Activated CD4-positive, alpha-beta T cell treated with anti-CD3 and anti-CD28 coated beads, Interleukin-2, amount 10 ng/mL, durations not matched to agents 24 days and 14 days (primary cell): ENCODE results near the gene SFMBT1. TPM values are rescaled to one million over a fixed set of nuclear protein-coding genes. Genes with fewer than 3 reads are reported as not detected.
"Not testable (repeated sequence)": the region's sequence is repeated elsewhere in the genome, so short reads cannot be mapped to it uniquely, and the experiment has no call there.

Source experiments
- DNase-seq: peaks from one replicate; pipeline ENCODE4 v3.0.0; 2022
- H3K27ac Mint-ChIP-seq: one replicate; pipeline ENCODE4 v1.8.0; 2022; ENCODE audit warnings: mild to moderate bottlenecking, mixed read lengths
- H3K27me3 Mint-ChIP-seq: one replicate; pipeline ENCODE4 v1.8.0; 2022; ENCODE audit warnings: mixed read lengths
- H3K36me3 Mint-ChIP-seq: one replicate; pipeline ENCODE4 v1.8.0; 2022; ENCODE audit warnings: low read depth, mild to moderate bottlenecking, mixed read lengths
- H3K4me1 Mint-ChIP-seq: one replicate; pipeline ENCODE4 v1.8.0; 2021; ENCODE audit warnings: mixed read lengths
- H3K4me3 Mint-ChIP-seq: one replicate; pipeline ENCODE4 v1.8.0; 2022; ENCODE audit warnings: mild to moderate bottlenecking, moderate library complexity, mixed read lengths
- H3K9me3 Mint-ChIP-seq: one replicate; pipeline ENCODE4 v1.8.0; 2021; ENCODE audit warnings: mixed read lengths
- intact Hi-C: fragments of 100-400 bp; cut with micrococcal nuclease; formaldehyde crosslinking; loops from one replicate; pipeline ENCODE4 v1.15.1; 2023
- total RNA-seq: library from RNA; stranded (reverse); gene quantifications from 2 replicates; pipeline ENCODE4 v1.2.3, GENCODE V29; 2022

SFMBT1 gene
- total RNA-seq, 1 donor from 2014 or later = 28.6 TPM

- peaks cover 27% of the 10 kb centered on the region for H3K27me3 Mint-ChIP-seq
- no peak overlapping the region for H3K4me3 Mint-ChIP-seq
- no peaks in the 10 kb centered on the region for H3K36me3 Mint-ChIP-seq
- no peak for DNase-seq
- H3K27ac Mint-ChIP-seq = no peak overlapping the region
- H3K4me1 Mint-ChIP-seq = peaks cover 2% of the 10 kb centered on the region
- no peaks in the 10 kb centered on the region for H3K9me3 Mint-ChIP-seq
- intact Hi-C loops = no loop called here
Measured at GRCh38 chr3:53065841-53066480, 20.1 kb upstream of the SFMBT1 start.

- no peak for DNase-seq
- intact Hi-C loops = no loop called here
- H3K27ac Mint-ChIP-seq = no peak overlapping the region
- no peaks in the 10 kb centered on the region for H3K36me3 Mint-ChIP-seq
- no peaks in the 10 kb centered on the region for H3K9me3 Mint-ChIP-seq
- peaks cover 2% of the 10 kb centered on the region for H3K4me1 Mint-ChIP-seq
- H3K27me3 Mint-ChIP-seq = peaks cover 36% of the 10 kb centered on the region
- no peak overlapping the region for H3K4me3 Mint-ChIP-seq
Measured at GRCh38 chr3:53062905-53063304, 17.0 kb upstream of the SFMBT1 start.

- no peak overlapping the region for H3K4me3 Mint-ChIP-seq
- intact Hi-C loops = no loop called here
- DNase-seq = no peak
- H3K4me1 Mint-ChIP-seq = peaks cover 2% of the 10 kb centered on the region
- no peaks in the 10 kb centered on the region for H3K9me3 Mint-ChIP-seq
- no peaks in the 10 kb centered on the region for H3K36me3 Mint-ChIP-seq
- H3K27ac Mint-ChIP-seq = no peak overlapping the region
- peaks cover 12% of the 10 kb centered on the region for H3K27me3 Mint-ChIP-seq
Measured at GRCh38 chr3:53056442-53056841, 10.6 kb upstream of the SFMBT1 start.

DNA sequence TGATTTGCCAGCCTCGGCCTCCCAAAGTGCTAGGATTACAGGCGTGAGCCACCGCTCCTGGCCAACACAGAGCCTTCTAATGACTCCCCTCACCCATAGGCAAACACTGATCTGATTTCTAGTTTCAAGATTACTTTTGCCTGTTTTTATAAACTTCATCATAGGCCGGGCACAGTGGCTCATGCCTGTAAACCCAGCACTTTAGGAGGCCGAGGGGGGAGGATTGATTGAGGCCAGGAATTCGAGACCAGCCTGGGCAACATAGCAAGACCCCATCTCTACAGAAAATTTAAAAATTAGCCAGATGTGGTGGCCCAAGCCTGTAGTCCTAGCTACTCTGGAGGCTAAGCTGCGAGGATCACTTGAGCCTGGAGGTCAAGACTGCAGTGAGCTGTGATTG is 8.4 kb upstream of the SFMBT1 start:
- H3K9me3 Mint-ChIP-seq, H3K27me3 Mint-ChIP-seq, H3K36me3 Mint-ChIP-seq, DNase-seq, H3K4me1 Mint-ChIP-seq, H3K4me3 Mint-ChIP-seq, intact Hi-C loops, H3K27ac Mint-ChIP-seq: not testable (repeated sequence)

GRCh38 chr3:53051929-53052328 is 6.1 kb upstream of the SFMBT1 start:
- H3K4me3 Mint-ChIP-seq = no peak overlapping the region
- H3K36me3 Mint-ChIP-seq = no peaks in the 10 kb centered on the region
- DNase-seq = no peak
- H3K27ac Mint-ChIP-seq = no peak overlapping the region
- H3K27me3 Mint-ChIP-seq = peaks cover 2% of the 10 kb centered on the region
- H3K9me3 Mint-ChIP-seq = no peaks in the 10 kb centered on the region
- intact Hi-C loops = no loop called here
- peaks cover 5% of the 10 kb centered on the region for H3K4me1 Mint-ChIP-seq

- Mint-ChIP-seq H3K9me3 (no peaks in the 10 kb centered on the region), H3K27me3 (peaks cover 2% of the 10 kb centered on the region), H3K4me1 (peaks cover 6% of the 10 kb centered on the region), H3K27ac (no peak overlapping the region), H3K4me3 (no peak overlapping the region), H3K36me3 (peaks cover 2% of the 10 kb centered on the region)
- no peak for DNase-seq
- intact Hi-C loops = loop anchor here (10.0 kb wide), 1 partner anchor 345 kb away; the partner anchor contains the start of genes GLT8D1 and SPCS1
Measured at GRCh38 chr3:53049987-53050386, 4.1 kb upstream of the SFMBT1 start.

DNA sequence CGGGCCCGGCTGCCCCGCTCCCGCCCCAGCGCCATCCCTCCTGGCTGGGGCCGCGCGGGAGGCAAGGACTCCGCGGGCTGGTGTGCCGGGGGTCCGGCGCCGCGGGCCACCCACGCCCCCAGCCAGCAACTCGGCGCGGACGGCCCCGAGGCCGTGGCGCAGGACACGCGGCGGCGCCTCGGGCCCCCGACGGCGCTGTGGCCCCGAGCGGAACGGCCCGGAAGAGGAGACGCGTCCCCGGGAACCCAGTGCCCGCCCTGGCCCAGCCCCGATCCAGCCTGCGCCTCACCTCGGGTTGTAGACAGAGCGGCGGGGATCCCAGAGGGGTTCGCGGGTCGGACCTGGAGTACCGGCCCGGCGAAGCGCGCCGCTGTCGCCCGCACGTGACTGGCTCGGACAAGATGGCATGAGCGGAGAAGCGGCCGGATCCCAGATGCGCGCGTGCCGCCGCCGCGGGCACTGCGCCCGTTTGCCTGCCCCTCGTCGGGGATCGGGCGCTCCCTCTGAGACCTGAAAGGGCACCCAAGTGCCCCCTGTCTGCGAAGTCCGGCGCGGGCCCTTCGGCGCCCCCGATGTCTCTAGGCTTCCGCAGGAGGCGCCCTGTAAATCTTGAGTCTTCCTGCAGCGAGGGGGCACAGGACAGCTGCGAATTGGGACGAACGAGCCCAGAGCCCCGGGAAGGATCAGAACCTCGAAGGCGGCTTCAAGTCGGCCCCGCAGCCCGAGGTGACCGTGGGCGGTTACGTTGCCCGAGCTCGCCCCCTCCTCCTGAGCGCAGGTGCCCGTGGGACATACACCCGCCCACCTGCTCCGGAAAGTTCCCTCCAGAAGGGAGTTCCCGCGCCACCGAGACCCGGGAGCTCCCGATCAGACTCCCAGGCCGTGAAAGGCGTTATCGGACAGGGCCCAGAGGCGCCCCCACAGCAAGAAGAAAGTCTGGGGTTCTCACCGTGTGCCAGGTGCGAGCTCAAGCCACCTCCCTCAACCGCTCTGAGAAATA is 598 bp upstream of the SFMBT1 start:
- DNase-seq = peak; percentile 88
- intact Hi-C loops = loop anchor here (1.0 to 10.0 kb wide), 4 partner anchors 62 to 342 kb away; partner anchors contain the start of genes GLT8D1, SPCS1 and STIMATE
- Mint-ChIP-seq H3K4me3 (peak overlapping the region; percentile 87), H3K9me3 (no peaks in the 10 kb centered on the region), H3K4me1 (peaks cover 25% of the 10 kb centered on the region), H3K36me3 (peaks cover 6% of the 10 kb centered on the region), H3K27me3 (peaks cover 2% of the 10 kb centered on the region), H3K27ac (peak overlapping the region; percentile 80)

DNA sequence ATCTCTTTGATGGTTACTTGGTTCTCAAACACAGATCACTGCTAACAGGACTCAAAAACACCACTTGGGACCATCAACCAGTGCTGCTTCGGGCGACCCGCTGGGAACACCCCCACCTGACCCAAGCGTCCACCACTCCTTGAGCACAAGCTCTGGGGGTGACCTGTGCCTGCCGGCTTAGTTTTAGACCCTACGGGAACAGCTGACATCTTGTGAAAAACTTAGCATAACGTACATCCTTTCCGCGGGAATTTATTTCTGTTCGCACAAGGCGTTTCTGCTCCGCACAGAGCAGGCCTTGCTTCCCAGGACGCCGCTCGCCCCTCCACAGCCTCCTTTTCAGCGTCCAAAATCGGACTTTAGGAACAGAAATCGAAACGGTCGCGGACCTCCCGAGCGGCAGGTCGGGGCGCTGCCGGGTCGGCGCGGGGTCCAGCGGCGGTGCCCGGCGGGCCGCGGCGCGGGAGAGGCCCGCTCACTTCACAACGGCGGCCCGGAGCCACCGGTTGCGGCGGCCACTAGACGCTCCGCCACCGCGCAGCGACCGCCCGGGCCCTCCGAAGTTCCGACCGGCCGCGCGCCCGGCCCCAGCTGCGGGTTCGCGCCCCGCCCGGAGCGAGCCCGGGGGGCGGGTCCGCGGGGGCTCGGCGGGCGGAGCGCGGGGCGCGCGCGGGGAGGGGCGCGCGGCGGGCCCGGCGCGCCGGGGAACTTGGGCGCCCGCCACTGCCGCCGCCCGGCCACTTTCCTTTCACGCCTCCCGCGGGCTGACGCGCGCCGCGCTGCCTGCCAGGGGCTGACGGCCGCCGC is 959 bp downstream of the SFMBT1 start:
- peak; percentile 88 for DNase-seq
- intact Hi-C loops = loop anchor here (1.0 to 10.0 kb wide), 3 partner anchors 27 to 340 kb away; partner anchors contain the start of genes GLT8D1 and SPCS1
- peaks cover 12% of the 10 kb centered on the region for H3K36me3 Mint-ChIP-seq
- peak overlapping the region; percentile 95 for H3K27ac Mint-ChIP-seq
- H3K4me3 Mint-ChIP-seq = peak overlapping the region; percentile 95
- peaks cover 2% of the 10 kb centered on the region for H3K27me3 Mint-ChIP-seq
- H3K9me3 Mint-ChIP-seq = no peaks in the 10 kb centered on the region
- peaks cover 34% of the 10 kb centered on the region for H3K4me1 Mint-ChIP-seq

GRCh38 chr3:53044371-53044710 is 1.5 kb downstream of the SFMBT1 start:
- Mint-ChIP-seq H3K4me3 (peak overlapping the region; percentile 95), H3K27ac (peak overlapping the region; percentile 95), H3K27me3 (no peaks in the 10 kb centered on the region), H3K36me3 (peaks cover 12% of the 10 kb centered on the region), H3K9me3 (no peaks in the 10 kb centered on the region), H3K4me1 (peaks cover 35% of the 10 kb centered on the region)
- intact Hi-C loops = loop anchor here (1.0 to 10.0 kb wide), 3 partner anchors 28 to 340 kb away; partner anchors contain the start of genes GLT8D1 and SPCS1
- DNase-seq = no peak

DNA sequence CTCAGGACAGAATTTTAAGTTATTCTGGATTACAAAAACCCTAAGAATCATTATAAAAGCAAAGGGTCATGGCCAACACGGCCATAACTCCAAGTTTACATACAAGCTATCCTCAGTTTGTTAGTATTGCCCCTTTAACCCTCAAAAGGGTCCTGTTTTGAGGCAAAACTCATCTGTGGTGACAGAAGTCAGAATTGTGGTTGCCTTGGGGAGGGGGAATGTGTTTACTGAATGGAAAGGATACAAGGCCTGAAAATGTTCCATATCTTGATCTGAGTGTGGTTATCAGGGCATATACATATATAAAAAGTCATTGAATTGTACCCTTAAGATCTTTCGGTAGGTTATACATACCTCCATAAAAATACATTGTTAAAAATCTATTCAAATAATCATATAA is 2.1 kb downstream of the SFMBT1 start:
- peak; percentile 68 for DNase-seq
- Mint-ChIP-seq H3K27me3 (no peaks in the 10 kb centered on the region), H3K4me3 (peak overlapping the region; percentile 95), H3K27ac (peak overlapping the region; percentile 3), H3K36me3 (peaks cover 12% of the 10 kb centered on the region), H3K4me1 (peaks cover 41% of the 10 kb centered on the region), H3K9me3 (peaks cover 3% of the 10 kb centered on the region)
- intact Hi-C loops = loop anchor here (1.0 to 10.0 kb wide), 3 partner anchors 29 to 339 kb away; partner anchors contain the start of genes GLT8D1 and SPCS1

DNA sequence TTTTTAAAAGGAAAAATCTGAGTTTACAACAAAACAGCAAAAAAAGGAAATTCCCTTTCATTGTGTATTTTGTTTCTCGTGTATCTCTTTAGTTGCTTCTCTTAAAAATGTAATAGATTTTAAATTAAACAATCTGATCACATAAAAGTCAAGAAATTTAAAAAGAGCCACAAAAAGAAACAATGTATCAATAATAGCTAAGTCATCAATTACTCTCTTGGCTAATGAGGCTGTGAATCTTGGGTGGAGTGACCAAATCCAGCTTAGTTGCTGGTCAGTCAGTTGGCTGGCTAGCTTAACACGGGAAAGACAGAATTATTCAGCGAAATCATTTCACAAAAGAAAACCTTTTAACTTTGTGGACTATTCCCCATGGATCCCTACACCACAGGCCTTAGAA is 3.2 kb downstream of the SFMBT1 start:
- Mint-ChIP-seq H3K36me3 (peaks cover 12% of the 10 kb centered on the region), H3K27me3 (no peaks in the 10 kb centered on the region), H3K27ac (no peak overlapping the region), H3K4me1 (peaks cover 46% of the 10 kb centered on the region), H3K9me3 (peaks cover 3% of the 10 kb centered on the region), H3K4me3 (peak overlapping the region; percentile 10)
- DNase-seq = no peak
- intact Hi-C loops = loop anchor here (1.0 to 10.0 kb wide), 3 partner anchors 12 to 338 kb away; partner anchors contain the start of genes GLT8D1 and SPCS1

DNA sequence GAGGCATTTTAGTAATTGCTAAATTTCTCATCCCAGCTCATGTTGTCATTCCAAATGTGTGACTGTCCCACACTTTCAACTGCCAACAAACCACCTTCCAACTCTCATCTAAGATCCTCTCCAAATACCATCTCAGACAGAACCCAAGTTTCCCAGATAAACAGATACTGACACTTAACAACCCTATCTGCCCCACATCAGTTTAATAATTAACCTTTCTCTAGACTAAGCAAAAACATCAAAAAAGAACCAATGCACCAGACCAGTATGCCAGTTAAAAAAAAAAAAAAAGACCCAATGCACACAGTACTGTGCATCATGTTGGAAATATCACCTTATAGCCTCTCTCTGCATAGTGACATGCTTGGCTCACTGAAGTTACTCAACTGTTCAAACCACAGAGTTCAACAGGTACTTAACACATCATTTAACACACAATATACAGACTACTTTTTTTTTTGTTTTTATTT is 5.5 kb downstream of the SFMBT1 start:
- Mint-ChIP-seq H3K36me3 (peaks cover 10% of the 10 kb centered on the region), H3K4me3 (no peak overlapping the region)
- intact Hi-C loops = loop anchor here (5.0 to 10.0 kb wide), 2 partner anchors 108 to 336 kb away; partner anchors contain the start of genes GLT8D1 and SPCS1

GRCh38 chr3:53039376-53039752 is 6.5 kb downstream of the SFMBT1 start:
- Mint-ChIP-seq H3K4me1 (peaks cover 59% of the 10 kb centered on the region), H3K9me3 (peaks cover 3% of the 10 kb centered on the region), H3K36me3 (peaks cover 6% of the 10 kb centered on the region), H3K27ac (no peak overlapping the region), H3K4me3 (no peak overlapping the region), H3K27me3 (no peaks in the 10 kb centered on the region)
- DNase-seq = no peak
- intact Hi-C loops = no loop called here

More for the DNA sequence above, 5.5 kb downstream of the SFMBT1 start:
- Mint-ChIP-seq H3K9me3 (peaks cover 3% of the 10 kb centered on the region), H3K27me3 (no peaks in the 10 kb centered on the region), H3K4me1 (peaks cover 60% of the 10 kb centered on the region), H3K27ac (peak overlapping the region; percentile 22)
- no peak for DNase-seq
